B cell (primary cell): ENCODE results near the gene AFF3. TPM values are rescaled to one million over a fixed set of nuclear protein-coding genes. Genes with fewer than 3 reads are reported as not detected.

Source experiments
- ATAC-seq: fragments of 200-7000 bp; cut with Tn5 transposase; one replicate; pipeline ENCODE4 v1.10.0; 2021; ENCODE audit warnings: low read depth, mild to moderate bottlenecking, moderate number of reproducible peaks, moderate library complexity
- CTCF ChIA-PET: fragments of 350-600 bp; sonication (Branson Sonifier 250); formaldehyde crosslinking; loops from one replicate; lab custom pipeline; 2021; ENCODE audit warnings: antibody characterized with exemption, inconsistent platforms; lab: Charles Lee
- POLR2A ChIA-PET: fragments of 350-600 bp; sonication (Branson Sonifier 250); formaldehyde crosslinking; loops from one replicate; lab custom pipeline; 2021; ENCODE audit warnings: antibody characterized with exemption; lab: Charles Lee
- DNase-seq: peaks from one replicate; pipeline ENCODE4 v3.0.0; 2013
- H2AFZ ChIP-seq: 2 replicates; pipeline ENCODE4 v1.6.1; 2012; ENCODE audit warnings: mild to moderate bottlenecking, low read depth, low read length; ENCODE audit not compliant: insufficient read depth, poor library complexity, severe bottlenecking
- H3K27ac ChIP-seq, 2 donors: 1 replicate in 1 of 2; 2 replicates in 1 of 2; pipeline ENCODE4 v1.5.1; 2012 to 2013; ENCODE audit warnings: low read length in 2 of 2, mild to moderate bottlenecking in 2 of 2, moderate library complexity in 1 of 2
- H3K27me3 ChIP-seq, 4 experiments: fragments of 200-600 bp in 1 of 4; sonication (generic) in 1 of 4; replicated peaks in 1 of 4; 1 replicate in 2 of 4; 2 replicates in 2 of 4; pipeline versions ENCODE4 v1.6.1 to v1.7.0; 2013 to 2016; ENCODE audit warnings: low read length in 3 of 4, mild to moderate bottlenecking in 2 of 4, mixed read lengths in 1 of 4, moderate library complexity in 1 of 4; ENCODE audit not compliant: insufficient read depth in 4 of 4, control insufficient read depth in 3 of 4; ENCODE audit errors: control extremely low read depth in 1 of 4
- H3K36me3 ChIP-seq, 2 experiments: replicated peaks in 1 of 2; 1 replicate in 1 of 2; 2 replicates in 1 of 2; pipeline versions ENCODE4 v1.6.1 to v1.7.1; 2013; ENCODE audit warnings: low read length in 1 of 2; ENCODE audit not compliant: insufficient read depth in 2 of 2, control insufficient read depth in 1 of 2; ENCODE audit errors: control extremely low read depth in 1 of 2, extremely low read depth in 1 of 2
- H3K4me1 ChIP-seq, 2 donors: fragments of 200-600 bp in 1 of 2; sonication (generic) in 1 of 2; 1 replicate in 1 of 2; 2 replicates in 1 of 2; pipeline versions ENCODE4 v1.5.1 to v1.6.1; 2013 to 2017; ENCODE audit warnings: low read length in 2 of 2; ENCODE audit not compliant: control insufficient read depth in 2 of 2, insufficient read depth in 2 of 2
- H3K4me2 ChIP-seq: replicated peaks from 2 replicates; pipeline ENCODE3; 2012; ENCODE audit warnings: mild to moderate bottlenecking, low read depth, low read length; ENCODE audit not compliant: poor library complexity, severe bottlenecking
- H3K4me3 ChIP-seq, 5 experiments: fragments of 200-600 bp in 1 of 5; sonication (generic) in 1 of 5; 1 replicate in 3 of 5; 2 replicates in 2 of 5; pipeline versions ENCODE4 v1.5.1 to v1.7.0; 2011 to 2016; ENCODE audit warnings: low read length in 4 of 5, mild to moderate bottlenecking in 4 of 5, low read depth in 2 of 5, control low read depth in 1 of 5, moderate library complexity in 1 of 5; ENCODE audit not compliant: insufficient read depth in 1 of 5; ENCODE audit errors: control extremely low read depth in 1 of 5, extremely low read depth in 1 of 5
- H3K79me2 ChIP-seq: fragments of 200-600 bp; sonication (generic); one replicate; pipeline ENCODE4 v1.6.0; 2016; ENCODE audit warnings: low read length; ENCODE audit not compliant: control insufficient read depth, insufficient read depth
- H3K9ac ChIP-seq: fragments of 200-600 bp; sonication (generic); 2 replicates; pipeline ENCODE4 v1.6.1; 2017; ENCODE audit warnings: mild to moderate bottlenecking, low read length, moderate library complexity
- H3K9me3 ChIP-seq, 3 donors: one replicate each; pipeline versions ENCODE4 v1.6.1 to v1.7.1; 2013; ENCODE audit warnings: low read length in 2 of 3; ENCODE audit not compliant: control insufficient read depth in 2 of 3, insufficient read depth in 1 of 3; ENCODE audit errors: control extremely low read depth in 1 of 3
- H4K20me1 ChIP-seq: 2 replicates; pipeline ENCODE4 v1.6.0; 2012; ENCODE audit warnings: mild to moderate bottlenecking, low read length; ENCODE audit not compliant: insufficient read depth, control insufficient read depth, poor library complexity, severe bottlenecking
- H3K27ac Mint-ChIP-seq: one replicate; pipeline ENCODE4 v1.8.0; 2021; ENCODE audit warnings: mixed read lengths
- H3K27me3 Mint-ChIP-seq: one replicate; pipeline ENCODE4 v1.8.0; 2021; ENCODE audit warnings: mixed read lengths
- H3K4me1 Mint-ChIP-seq: one replicate; pipeline ENCODE4 v1.8.0; 2021; ENCODE audit warnings: mixed read lengths
- H3K4me3 Mint-ChIP-seq: one replicate; pipeline ENCODE4 v1.8.0; 2021; ENCODE audit warnings: mixed read lengths
- H3K9me3 Mint-ChIP-seq: one replicate; pipeline ENCODE4 v1.8.0; 2022; ENCODE audit warnings: mixed read lengths; ENCODE audit not compliant: insufficient read depth
- EZH2 ChIP-seq: IDR thresholded peaks from 2 replicates; pipeline ENCODE4 v1.6.1; 2012; ENCODE audit warnings: borderline replicate concordance, low read depth, mild to moderate bottlenecking, moderate library complexity, low read length; ENCODE audit not compliant: insufficient read depth, poor library complexity, severe bottlenecking
- WGBS: methylation state at CpG from one replicate; pipeline ENCODE4 v1.1.5; 2013; ENCODE audit warnings: missing lambda C conversion rate; ENCODE audit not compliant: insufficient coverage; 5-methylcytosine and 5-hydroxymethylcytosine counted together
- intact Hi-C: fragments of 100-400 bp; cut with micrococcal nuclease; formaldehyde crosslinking; loops from one replicate; pipeline ENCODE4 v1.10.0; 2022
- polyA plus RNA-seq: library from polyadenylated mRNA; depleted of rRNA; stranded (reverse); fragments of >200 nt; gene quantifications from 2 replicates; pipeline ENCODE4 v1.2.3, GENCODE V29; 2012
- total RNA-seq, 2 donors: library from RNA; stranded (reverse); fragments of 120-200 nt in 1 of 2; gene quantifications; 1 replicate in 1 of 2; 2 replicates in 1 of 2; pipeline versions ENCODE4 v1.2.3 to v1.2.4, GENCODE V29; 2013 to 2022
- TF ChIP-seq, protein P1 (sequence below): fragments of 200-600 bp; IDR thresholded peaks from one replicate; pipeline ENCODE4 v1.8.0; 2022; ENCODE audit warnings: antibody characterized with exemption, mild to moderate bottlenecking

The AFF3 gene
- total and polyA plus RNA-seq, 2 donors (not counting 1 experiment from before 2014, with no cell fraction given) = 117 to 830 TPM

DNA sequence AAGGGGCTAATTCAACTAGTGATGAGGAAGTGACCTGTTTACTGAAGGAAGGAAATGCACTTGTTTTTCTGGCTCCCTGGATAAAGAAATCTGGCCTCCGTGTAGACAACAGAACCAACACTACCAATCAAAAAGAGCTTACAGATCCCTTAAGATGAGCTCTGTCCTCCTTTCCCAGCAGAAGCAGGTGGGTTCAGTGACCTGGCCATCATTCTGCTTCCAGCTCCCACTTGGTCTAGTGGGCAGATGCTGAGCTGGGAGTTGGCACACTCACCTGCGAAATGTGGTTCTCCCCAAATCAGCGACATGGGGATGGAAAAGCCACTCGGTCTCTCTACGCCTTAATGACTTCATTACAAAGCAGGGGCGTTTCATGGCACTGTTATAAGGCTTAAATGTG, 132.6 kb downstream of the AFF3 start:
- peaks cover 5 to 11% of the 10 kb centered on the region in 2 donors for H3K4me1 ChIP-seq
- Mint-ChIP-seq H3K27ac (peak overlapping the region; percentile 54), H3K4me1 (peaks cover 38% of the 10 kb centered on the region), H3K9me3 (no peaks in the 10 kb centered on the region), H3K27me3 (no peaks in the 10 kb centered on the region), H3K4me3 (no peak overlapping the region)
- no peak overlapping the region for H3K4me3 ChIP-seq
- ATAC-seq = no peak
- ChIA-PET CTCF (interaction anchor here (0.7 kb wide), 1 partner anchor 450 kb away, joined by 3 read pairs; no protein-coding TSS in a partner anchor), POLR2A (no interaction called here)
- no peak for DNase-seq
- intact Hi-C loops = loop anchor here (5.0 kb wide), 1 partner anchor 233 kb away; no protein-coding TSS in a partner anchor
- no peaks in the 10 kb centered on the region for H3K9me3 ChIP-seq
- WGBS = 33% methylated on average over 1 of the region's 6 CpGs
- H3K4me2 ChIP-seq = no peak overlapping the region
- H2AFZ ChIP-seq = no peak overlapping the region
- no peak overlapping the region for H3K9ac ChIP-seq
- no peak for TF ChIP-seq EZH2
- H3K79me2 ChIP-seq = peaks cover 74% of the 10 kb centered on the region
- no peaks in the 10 kb centered on the region for H3K27me3 ChIP-seq
- peaks cover 18 to 72% of the 10 kb centered on the region in 2 experiments for H3K36me3 ChIP-seq
- H3K27ac ChIP-seq = peak overlapping the region in 1 of 2 donors; percentile 65
- H4K20me1 ChIP-seq = peaks cover 92% of the 10 kb centered on the region

DNA sequence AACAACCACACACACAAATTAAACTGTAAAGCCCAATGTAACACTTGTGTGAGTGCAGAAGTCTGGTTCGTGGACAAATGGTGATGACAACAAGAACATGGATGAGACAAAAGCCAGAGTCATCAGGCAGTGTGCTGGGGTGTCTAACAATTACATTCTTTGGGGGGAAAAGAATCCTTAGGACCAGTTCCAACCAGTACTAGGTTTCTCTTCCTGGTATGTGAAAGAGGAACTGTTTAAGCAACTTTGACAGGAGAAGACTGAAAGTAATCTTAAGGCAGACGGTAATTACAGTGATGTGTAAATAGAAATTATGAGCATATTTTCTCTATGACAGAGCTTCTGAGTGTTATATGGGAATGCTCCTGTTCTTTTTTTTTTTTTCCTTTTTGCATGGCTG, 133.4 kb downstream of the AFF3 start:
- Histone ChIP-seq H3K9ac (no peak overlapping the region), H3K4me2 (no peak overlapping the region), H3K27ac (peak overlapping the region in 1 of 2 donors; percentile 65), H3K36me3 (peaks cover 19 to 79% of the 10 kb centered on the region in 2 experiments), H4K20me1 (peaks cover 87% of the 10 kb centered on the region), H3K79me2 (peaks cover 72% of the 10 kb centered on the region), H3K9me3 (no peaks in the 10 kb centered on the region), H2AFZ (no peak overlapping the region), H3K4me1 (peaks cover 5 to 11% of the 10 kb centered on the region in 2 donors), H3K27me3 (no peaks in the 10 kb centered on the region), H3K4me3 (no peak overlapping the region)
- ChIA-PET CTCF (no interaction called here), POLR2A (no interaction called here)
- Mint-ChIP-seq H3K4me3 (no peak overlapping the region), H3K27me3 (no peaks in the 10 kb centered on the region), H3K27ac (peak overlapping the region; percentile 8), H3K9me3 (no peaks in the 10 kb centered on the region), H3K4me1 (peaks cover 36% of the 10 kb centered on the region)
- intact Hi-C loops = no loop called here
- WGBS = no CpG with 5 or more reads among the region's 2 CpGs
- no peak for ATAC-seq
- DNase-seq = no peak
- TF ChIP-seq EZH2 = no peak
- TF ChIP-seq, protein P1, sequence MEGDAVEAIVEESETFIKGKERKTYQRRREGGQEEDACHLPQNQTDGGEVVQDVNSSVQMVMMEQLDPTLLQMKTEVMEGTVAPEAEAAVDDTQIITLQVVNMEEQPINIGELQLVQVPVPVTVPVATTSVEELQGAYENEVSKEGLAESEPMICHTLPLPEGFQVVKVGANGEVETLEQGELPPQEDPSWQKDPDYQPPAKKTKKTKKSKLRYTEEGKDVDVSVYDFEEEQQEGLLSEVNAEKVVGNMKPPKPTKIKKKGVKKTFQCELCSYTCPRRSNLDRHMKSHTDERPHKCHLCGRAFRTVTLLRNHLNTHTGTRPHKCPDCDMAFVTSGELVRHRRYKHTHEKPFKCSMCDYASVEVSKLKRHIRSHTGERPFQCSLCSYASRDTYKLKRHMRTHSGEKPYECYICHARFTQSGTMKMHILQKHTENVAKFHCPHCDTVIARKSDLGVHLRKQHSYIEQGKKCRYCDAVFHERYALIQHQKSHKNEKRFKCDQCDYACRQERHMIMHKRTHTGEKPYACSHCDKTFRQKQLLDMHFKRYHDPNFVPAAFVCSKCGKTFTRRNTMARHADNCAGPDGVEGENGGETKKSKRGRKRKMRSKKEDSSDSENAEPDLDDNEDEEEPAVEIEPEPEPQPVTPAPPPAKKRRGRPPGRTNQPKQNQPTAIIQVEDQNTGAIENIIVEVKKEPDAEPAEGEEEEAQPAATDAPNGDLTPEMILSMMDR = no peak
